Measurements from ENCODE around the gene AP4E1.
A peak's percentile ranks its signal among the peaks of the same experiment; 100 is the strongest.
"Not testable (repeated sequence)": the region's sequence is repeated elsewhere in the genome, so short reads cannot be mapped to it uniquely, and the experiment has no call there.

AP4E1 gene

DNA sequence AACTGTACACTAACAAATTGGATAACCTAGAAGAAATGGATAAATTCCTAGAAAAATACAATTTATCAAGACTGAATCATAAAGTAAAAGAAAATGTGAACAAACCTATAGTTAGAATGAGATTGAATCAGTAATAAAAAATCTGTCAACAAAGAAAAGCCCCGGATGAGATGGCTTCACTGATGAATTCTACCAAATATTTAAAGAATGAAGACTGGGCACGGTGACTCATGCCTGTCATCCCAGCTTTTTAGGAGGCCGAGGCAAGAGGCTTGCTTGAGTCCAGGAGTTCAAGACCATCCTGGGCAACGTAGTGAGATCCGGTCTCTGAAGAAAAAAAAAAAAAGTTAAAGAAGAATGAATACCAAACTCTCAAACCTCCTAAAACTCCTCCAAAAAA, 17.7 kb upstream of the AP4E1 start:
- no peak for DNase-seq

DNA sequence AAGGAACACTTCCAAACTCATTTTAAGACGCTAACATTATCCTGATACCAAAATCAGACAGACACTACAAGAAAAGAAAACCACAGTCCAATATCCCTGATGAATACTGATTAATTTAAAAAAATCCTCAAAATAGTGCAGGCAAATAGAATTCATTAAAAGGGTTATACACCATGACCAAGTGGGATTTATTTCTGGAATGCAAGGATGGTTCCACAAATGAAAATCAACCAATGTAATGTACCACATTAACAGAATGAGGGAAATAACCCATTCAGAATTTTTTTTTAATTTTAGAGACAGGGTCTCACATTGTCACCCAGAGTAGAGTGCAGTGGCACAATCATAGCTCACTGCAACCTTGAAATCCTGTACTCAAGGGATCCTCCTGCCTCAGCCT, 17.3 kb upstream of the AP4E1 start:
- no peak for DNase-seq

DNA sequence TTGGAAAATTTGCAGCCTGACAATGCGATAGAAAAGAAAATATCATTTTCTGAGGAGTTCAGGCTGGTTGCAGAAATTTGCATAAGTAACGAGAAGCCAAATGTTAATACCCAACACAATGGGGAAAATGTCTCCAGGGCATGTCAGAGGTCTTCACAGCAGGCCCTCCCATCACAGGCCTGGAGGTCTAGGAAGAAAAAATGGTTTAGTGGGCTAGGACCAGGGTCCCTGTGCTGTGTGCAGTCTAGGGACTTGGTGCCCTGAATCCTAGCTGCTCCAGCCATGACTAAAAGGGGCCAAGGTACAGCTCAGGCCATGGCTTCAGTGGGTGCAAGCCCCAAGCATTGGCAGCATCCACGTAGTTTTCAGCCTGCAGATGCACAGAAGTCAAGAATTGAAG, 14.5 kb upstream of the AP4E1 start:
- no peak for DNase-seq

DNA sequence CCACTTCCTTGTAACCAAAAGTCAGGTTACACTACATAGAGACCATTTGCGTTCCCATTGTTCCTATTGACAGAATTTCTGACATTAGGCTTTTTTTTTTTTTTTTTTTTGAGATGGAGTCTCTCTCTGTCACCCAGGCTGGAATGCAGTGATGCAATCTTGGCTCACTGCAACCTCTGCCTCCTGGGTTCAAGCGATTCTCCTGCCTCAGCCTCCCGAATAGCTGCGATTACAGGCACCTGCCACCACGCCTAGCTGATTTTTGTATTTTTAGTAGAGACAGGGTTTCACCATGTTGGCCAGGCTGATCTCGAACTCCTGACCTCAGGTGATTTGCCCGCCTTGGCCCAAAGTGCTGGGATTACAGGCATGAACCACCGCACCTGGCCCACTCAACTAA, 7.1 kb upstream of the AP4E1 start:
- not testable (repeated sequence) for DNase-seq

DNA sequence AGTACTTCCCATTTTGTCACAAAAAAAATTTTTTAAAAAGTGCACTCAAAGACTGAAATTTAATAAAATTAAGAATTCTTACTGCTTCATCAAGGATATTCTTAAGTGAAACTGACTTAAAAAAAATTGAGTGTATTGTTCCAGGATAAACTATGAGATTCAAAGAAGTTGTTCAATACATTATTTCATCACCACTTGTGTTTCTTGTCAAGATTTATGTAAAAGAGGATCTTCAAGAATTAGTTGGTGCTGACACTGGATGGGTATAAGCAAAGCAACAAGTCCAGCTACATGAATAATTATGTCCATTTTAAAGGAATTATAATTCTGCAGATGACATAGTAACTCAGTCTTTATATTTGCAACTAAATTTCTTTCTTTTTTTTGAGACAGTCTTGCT, 4.3 kb upstream of the AP4E1 start:
- DNase-seq, result no peak

DNA sequence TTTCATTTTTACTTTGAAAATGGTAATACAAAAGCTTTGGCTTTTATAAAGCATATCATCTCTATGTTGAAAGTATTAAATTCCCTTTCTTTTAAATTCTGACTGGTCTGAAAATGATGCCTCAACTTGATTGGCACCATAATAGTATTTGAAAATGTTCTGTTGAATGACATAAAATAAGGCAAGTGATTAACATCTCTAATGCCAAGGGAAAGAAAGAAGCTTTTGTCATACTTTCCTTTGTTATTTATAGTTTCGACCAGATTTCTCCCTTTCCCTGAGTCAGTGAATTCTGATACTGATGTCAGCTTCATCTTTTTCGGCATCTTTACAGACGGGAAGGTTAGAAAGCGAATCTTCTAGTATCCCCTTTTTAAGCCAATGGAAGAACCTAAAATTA, 3.4 kb upstream of the AP4E1 start:
- no peak for DNase-seq

DNA sequence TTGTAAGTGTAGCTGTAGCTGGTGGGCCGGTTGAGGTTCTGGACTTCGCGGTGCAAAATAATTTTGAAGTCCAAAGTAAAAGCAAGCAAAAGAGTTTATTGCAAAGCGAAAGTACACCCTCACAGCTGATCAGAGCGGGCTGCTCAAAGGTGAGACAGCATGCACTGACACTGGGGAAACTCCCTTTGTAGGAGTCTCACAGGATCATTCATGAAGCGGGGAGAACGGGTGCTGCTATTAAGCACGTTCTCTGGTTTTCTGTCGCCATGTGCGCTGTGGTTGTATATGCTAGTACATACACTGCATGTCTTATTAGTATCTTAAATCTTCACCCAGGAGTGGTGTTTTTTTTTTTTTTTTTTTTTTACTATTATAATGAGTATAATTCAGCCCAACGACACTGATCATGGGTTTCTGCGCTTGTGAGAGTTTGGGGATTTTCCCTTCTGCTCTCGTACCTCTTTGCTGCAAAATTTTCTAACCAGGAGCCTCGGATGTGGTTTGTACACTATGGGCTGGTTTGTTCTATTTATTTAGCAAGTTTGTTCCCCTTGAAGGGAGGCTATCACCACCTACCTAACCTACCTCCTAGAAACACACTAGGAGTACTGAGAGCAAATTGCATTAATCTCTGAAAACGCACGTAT, 1.4 kb upstream of the AP4E1 start:
- no peak for DNase-seq

DNA sequence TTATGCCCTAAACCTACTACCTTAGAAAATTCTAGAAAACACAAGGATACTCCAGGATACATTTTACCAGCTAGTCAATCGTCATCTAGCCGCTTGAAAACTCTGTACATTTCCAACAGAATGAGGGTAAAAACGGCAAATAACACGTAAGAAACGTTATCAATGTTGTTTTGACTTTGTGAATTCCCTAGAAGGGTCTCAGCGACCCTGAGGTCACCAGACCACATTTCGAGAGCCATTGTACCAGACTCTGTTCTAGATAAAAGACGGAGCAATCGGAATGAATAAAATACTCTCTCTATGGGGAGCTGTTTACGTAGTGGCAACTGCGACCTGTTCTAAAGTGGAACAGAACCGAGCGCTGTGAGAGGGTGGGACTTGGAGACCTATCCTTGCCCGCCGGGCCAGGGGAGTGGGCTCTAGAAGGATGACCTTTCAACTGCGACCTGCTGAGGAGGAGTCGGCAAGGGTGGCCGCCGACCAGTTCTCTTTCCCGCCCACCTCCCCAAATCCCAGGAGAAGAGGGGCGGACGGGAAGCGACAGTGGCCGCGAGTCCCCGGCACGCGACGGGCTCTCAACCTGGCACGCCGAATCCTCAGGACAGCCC, 778 bp upstream of the AP4E1 start:
- peak; percentile 8 for DNase-seq

DNA sequence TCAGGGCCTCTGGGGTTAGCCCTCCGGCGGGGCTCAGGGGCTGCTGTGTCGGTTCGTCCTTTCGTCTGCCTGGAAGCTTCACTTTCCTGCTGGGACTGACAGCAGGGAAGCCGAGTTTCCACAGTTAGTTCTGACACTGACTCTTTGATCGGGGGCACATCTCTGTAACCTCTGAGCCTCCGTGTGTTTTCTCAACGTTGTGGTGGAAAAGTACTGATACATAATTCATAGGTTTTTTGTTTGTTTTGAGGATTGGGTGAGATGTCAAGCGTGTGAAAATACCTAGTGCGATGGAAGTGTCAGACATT, 481 bp downstream of the AP4E1 start:
- no peak for DNase-seq

DNA sequence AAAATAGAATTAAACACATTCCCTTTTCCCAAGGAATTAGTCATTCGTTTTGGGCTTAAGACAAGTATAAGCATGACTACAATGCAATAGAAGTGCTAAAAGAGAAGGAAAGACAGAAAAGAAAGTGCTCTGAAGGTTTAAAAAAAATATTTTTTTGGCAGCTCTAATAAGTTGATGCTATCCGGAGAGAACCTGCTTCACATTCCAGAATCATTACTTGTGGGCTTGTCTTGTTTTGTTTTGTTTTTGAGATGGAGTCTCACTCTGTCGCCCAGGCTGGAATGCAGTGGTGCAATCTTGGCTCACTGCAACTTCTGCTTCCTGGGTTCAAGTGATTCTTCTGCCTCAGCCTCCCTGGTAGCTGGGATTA, 1.9 kb downstream of the AP4E1 start:
- not testable (repeated sequence) for DNase-seq

DNA sequence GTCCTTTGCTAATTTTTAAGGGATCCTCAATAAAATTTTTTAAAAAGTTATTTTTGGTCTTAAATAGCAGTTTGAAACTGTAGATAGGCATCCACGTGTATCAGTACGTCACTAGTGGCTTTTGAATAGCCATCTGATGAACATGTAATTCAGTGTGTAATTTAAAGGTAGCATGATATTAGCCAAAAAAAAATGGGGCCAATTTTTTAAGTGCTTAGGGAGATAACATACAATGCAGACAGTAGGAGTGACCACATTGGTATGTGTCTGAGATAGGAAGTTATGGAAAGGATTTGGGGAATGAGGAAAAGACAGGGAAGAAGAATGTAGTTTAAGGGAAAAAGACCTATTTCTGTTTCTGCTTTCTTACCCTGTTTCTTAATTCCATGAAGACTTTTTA, 2.5 kb downstream of the AP4E1 start:
- DNase-seq, result no peak

DNA sequence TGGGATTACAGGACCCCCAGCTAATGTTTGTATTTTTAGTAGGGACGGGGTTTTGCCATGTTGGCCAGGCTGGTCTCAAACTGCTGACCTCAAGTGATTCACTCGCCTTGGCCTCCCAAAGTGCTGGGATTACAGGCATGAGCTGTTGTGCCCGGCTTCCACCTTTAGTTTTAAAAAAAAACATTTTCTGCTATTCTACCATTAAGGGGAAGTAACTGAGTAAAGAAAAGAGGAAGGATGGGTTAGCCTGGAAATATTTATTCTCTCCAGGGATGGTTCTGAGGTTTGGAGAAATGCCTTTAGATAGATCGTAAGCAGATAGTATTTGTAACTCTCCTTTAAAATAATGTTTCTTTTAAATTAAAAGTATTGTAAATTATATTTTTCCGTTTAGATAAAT, 3.1 kb downstream of the AP4E1 start:
- DNase-seq, result no peak

DNA sequence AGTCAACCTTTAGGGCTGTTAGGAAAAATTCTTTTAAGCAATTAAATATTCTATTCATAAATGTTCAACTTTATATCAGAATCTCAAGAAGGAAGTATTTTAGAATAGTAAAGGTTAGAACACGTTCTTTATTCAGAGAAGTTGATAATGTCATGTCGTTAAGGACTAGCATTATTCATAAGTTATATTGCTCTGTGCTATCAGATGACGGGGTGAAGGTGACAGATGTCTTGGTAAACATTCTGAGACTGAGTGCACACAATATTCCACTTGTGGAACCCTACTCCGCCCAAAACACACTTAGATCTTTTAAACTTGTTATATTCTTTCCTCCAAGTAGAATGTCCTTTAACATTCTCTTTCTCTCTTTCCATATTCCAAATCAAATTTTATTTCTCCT, 7.9 kb downstream of the AP4E1 start:
- no peak for DNase-seq

DNA sequence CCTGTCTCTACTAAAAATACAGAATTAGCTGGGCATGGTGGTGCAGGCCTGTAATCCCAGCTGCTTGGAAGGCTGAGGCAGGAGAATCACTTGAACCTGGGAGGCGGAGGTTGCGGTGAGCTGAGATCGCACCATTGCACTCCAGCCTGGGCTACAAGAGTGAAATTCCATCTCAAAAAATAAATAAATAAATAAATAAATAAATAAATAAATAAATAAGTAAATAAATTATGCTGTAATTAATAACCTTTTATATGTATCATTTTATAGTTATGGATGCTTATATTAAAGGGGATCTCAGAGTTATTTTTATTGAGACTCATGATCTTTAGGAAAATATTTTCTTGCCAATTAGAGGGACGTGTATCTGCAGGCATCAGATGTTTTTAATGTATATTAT, 10.9 kb downstream of the AP4E1 start:
- not testable (repeated sequence) for DNase-seq

DNA sequence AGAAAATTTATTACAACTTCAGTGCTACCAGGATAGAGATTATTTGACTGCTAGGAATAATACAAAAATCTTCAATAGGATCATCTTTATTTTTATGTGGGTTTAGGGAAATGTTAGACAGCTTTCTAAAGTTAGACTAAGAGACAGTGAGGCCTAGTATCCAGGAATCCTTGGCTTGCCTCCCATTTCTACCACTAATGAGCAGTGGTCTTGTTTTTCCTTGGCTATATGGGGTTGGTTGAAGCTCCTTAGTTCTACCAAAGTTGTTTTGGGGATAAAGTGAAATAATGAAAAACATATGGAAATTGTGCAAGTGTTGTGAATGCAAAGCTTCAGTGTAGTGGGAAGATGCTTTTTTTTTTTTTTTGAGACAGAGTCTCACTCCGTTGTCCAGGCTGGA, 16.8 kb downstream of the AP4E1 start:
- no peak for DNase-seq

DNA sequence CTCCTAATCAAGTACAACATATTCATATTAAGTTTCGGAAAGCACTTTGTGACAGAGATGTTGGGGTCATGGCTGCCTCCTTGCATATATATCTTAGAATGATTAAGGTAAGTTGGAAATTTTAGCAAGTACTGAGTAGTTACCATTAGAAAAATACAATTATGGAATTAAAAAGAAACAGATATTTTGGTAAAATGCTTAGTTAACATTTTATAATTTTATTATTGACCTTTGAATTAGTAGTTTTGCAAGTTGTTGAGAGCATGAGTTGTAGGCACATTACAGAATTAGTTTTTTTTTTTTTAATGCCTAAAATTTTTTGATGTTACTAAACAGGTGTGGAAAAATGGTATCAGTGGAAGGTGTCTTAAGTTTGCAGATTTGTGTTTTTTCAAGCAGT, 20.6 kb downstream of the AP4E1 start:
- no peak for DNase-seq

DNA sequence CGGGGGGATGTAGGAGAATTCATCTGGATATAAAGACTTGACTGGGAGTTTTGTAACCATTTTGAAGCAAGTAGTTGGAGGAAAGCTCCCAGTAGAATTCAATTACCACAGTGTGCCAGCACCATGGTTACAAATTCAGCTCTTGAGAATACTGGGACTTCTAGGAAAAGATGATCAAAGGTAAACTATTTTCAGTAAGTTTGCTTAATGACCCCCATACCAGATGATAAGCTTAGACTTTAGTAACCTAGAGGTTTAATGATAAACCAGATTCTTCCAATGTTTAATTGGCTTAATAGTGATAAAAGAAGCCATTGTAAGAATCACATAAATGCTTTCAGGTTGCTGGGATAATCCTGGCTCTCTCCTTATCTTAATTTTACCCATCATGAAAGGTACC, 22.3 kb downstream of the AP4E1 start:
- no peak for DNase-seq

DNA sequence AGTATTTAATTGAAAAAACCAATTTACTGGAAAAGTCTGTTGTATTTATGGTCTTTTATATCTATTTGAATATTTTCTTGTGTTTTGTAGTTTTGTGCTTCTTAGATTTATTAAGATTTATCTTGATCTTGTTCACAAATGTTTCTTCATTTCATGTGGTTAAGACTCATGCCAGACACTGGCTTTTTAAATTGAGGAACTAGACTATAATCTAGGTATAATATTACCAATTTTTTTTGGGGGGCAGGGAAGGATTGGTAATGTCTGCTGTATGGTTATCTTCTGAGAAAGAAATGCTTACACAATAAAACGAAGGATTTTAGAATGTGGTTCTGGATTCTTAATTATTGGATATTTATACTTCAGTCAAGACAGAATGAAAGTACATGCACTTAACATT, 24.9 kb downstream of the AP4E1 start:
- DNase-seq, result no peak

DNA sequence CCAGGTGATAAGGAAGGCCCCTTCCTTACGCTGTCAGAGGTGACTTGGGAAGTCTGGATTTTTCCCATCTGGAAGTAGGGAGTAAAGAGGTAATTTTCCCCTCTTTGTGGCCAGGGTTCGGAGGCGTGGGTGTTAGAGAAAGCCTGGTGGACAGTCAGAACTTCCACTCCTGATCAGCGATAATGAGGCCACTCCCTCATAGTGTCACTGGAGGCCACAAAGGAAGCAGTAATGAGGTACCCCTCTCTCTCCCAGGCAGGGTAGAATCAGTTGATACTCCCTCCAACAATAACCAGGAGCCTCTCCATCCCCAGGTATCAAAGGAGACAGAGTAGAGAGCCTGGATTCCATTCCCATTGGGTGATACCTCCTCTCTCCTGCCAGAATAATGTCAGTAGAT, 30.0 kb downstream of the AP4E1 start:
- no peak for DNase-seq

DNA sequence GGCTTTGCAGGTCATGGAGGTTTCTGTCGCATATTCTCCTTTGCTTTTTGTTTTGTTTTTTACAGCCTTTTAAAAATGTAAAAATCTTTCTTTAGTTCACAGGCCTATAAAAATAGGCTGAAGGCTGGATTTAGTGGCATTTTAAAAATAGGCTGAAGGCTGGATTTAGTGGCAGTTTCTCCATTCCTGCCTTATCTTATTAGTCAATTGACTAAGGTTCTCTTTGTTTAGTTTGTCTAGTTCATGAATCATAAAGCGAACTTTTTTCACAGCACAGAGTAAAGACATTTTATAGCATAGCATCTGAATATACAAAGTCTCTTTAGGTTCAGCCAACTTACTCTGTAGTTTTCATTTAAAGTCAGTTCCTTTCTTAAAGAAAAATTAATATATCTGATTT, 31.4 kb downstream of the AP4E1 start:
- no peak for DNase-seq

DNA sequence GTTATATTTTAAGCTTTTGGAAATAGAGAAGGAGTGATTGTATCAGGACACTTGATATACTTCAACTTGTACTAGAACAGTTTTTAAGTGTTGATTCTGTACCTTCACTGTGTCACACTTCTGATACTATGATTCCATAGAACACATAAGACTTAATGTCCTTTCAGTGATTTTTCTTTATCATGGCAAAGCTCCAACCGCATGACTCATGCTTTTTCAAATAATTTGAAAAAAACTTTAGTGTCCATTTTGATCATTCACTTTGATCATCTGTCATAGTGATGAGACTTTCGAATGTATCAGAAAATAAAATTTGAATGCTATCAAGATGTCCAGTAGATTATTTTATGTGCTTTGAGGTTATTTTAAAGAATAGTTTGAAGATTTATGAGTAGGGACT, 32.0 kb downstream of the AP4E1 start:
- no peak for DNase-seq

DNA sequence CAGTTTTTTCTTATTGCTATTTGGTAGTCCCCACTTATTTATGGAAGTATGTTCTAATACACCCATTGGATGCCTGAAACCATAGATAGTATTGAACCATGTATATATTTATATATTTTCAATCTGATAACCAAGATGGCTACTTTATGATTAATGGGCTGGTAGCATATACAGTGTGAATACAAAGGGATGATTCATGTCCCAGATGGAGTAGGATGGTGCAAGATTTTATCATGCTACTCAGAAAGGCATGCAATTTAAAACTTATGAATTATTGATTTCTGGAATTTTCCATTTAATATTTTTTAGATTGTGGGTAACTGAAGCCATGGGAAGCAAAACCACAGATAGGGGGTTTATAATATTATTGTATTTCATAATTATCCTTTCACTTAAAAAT, 35.2 kb downstream of the AP4E1 start:
- no peak for DNase-seq

DNA sequence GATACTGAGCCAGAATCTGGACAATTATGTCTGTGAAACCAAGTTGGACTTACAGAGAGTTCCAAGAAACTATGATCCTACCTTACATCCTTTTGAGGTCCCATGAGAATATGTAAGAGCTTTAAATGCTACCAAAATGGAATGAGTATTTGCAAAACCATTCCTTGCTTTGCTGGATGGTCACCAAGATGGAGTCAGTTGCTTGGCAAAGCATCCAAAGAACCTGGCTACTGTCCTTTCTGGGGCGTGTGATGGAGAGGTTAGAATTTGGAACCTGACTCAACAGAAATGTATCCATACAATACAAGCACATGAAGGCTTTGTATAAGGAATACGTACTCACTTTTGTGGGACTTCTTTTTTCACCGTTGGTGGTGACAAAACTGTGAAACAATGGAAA, 36.2 kb downstream of the AP4E1 start:
- DNase-seq, result no peak

DNA sequence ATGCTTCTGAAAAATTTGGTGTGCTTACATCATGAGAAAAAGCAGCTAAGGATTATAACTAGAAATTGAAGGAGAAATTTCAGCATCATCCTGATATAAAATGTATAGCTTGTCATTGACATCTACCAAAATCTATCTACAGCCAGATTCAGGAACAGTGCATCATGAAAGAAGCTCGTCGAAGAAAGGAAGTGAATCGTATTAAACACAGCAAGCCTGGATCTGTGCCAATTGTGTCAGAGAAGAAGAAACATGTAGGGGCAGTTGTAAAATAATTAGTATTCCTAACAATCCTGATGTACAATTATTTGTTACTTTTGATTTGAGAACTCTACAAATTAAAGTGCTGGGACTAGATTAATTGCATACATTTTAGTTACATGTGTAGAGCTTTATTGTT, 37.2 kb downstream of the AP4E1 start:
- no peak for DNase-seq

DNA sequence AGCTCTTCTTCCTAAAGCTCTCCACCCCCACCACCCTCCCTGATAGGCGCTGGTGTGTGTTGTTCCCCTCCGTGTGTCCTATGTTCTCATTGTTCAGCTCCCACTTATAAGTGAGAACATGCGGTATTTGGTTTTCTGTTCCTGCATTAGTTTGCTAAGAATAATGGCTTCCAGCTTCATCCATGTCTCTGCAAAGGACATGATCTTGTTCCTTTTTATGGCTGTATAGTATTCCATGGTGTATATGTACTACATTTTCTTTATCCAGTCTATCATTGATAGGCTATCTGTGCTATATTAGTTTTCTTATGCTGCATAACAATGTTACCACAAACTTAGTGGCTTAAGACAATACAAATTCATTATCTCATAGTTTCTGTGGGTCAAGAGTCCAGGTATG, 42.3 kb downstream of the AP4E1 start:
- not testable (repeated sequence) for DNase-seq

DNA sequence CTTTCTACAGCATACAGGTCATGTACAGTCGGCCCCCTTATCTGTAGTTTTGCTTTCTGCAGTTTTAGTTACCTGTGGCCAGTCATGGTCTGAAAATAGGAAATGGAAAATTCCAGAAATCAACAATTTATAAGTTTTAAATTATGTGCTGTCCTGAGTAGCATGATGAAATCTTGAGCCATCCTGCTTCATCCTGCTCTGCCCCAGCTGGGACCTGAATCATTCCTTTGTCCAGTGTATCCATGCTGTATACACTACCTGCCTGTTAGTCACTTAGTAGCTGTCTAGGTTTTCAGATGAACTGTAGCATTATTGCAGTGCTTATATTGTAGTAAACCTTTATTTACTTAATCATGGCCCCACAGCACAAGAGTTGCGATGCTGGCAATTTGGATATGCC, 44.8 kb downstream of the AP4E1 start:
- no peak for DNase-seq
